Thymus (tissue), 11 donors: Measurements from ENCODE around the gene F2RL1. TPM values are rescaled to one million over a fixed set of nuclear protein-coding genes. Genes with fewer than 3 reads are reported as not detected.
"Not testable (repeated sequence)": the region's sequence is repeated elsewhere in the genome, so short reads cannot be mapped to it uniquely, and the experiment has no call there.

Source experiments
- DNase-seq, 9 donors: peaks; one replicate each; pipeline ENCODE4 v3.0.0-alpha.2; 2013; ENCODE audit warnings: low spot score in 9 of 9, low read depth in 6 of 9, missing footprints in 1 of 9
- H3K27ac ChIP-seq, 2 donors: one replicate each; pipeline ENCODE4 v1.5.1; 2013; ENCODE audit warnings: control low read depth in 1 of 2, low read depth in 1 of 2, low read length in 1 of 2, mild to moderate bottlenecking in 1 of 2, moderate library complexity in 1 of 2
- H3K27me3 ChIP-seq, 2 donors: one replicate each; pipeline ENCODE4 v1.5.1; 2013; ENCODE audit warnings: low read length in 1 of 2; ENCODE audit not compliant: control insufficient read depth in 2 of 2, insufficient read depth in 1 of 2
- H3K36me3 ChIP-seq, 2 donors: one replicate each; pipeline ENCODE4 v1.5.1; 2013; ENCODE audit warnings: low read length in 1 of 2, mild to moderate bottlenecking in 1 of 2, moderate library complexity in 1 of 2; ENCODE audit not compliant: control insufficient read depth in 2 of 2, insufficient read depth in 2 of 2
- H3K4me1 ChIP-seq, 2 donors: one replicate each; pipeline ENCODE4 v1.5.1; 2013; ENCODE audit warnings: low read length in 2 of 2; ENCODE audit not compliant: control insufficient read depth in 2 of 2, insufficient read depth in 2 of 2
- H3K4me3 ChIP-seq, 2 donors: one replicate each; pipeline ENCODE4 v1.5.1; 2013; ENCODE audit warnings: low read length in 2 of 2, control low read depth in 1 of 2, mild to moderate bottlenecking in 1 of 2
- H3K9me3 ChIP-seq, 2 donors: one replicate each; pipeline ENCODE4 v1.5.1; 2013; ENCODE audit warnings: low read length in 1 of 2, mild to moderate bottlenecking in 1 of 2; ENCODE audit not compliant: control insufficient read depth in 2 of 2, insufficient read depth in 1 of 2
- WGBS: extraction: QIAGEN DNeasy Blood & Tissue Kit; methylation state at CpG from one replicate; pipeline ENCODE4 v1.1.7; 2013; 5-methylcytosine and 5-hydroxymethylcytosine counted together
- polyA plus RNA-seq: library from polyadenylated mRNA; stranded (reverse); fragments of 200-250 nt; gene quantifications from one replicate; pipeline ENCODE4 v1.2.3, GENCODE V29; 2013
- total RNA-seq: library from RNA; stranded (reverse); fragments of 120-200 nt; gene quantifications from one replicate; pipeline ENCODE4 v1.2.4, GENCODE V29; 2013
- donor health status: healthy.

F2RL1 gene
- total and polyA plus RNA-seq, 2 donors = 0.66 to 3.0 TPM

DNA sequence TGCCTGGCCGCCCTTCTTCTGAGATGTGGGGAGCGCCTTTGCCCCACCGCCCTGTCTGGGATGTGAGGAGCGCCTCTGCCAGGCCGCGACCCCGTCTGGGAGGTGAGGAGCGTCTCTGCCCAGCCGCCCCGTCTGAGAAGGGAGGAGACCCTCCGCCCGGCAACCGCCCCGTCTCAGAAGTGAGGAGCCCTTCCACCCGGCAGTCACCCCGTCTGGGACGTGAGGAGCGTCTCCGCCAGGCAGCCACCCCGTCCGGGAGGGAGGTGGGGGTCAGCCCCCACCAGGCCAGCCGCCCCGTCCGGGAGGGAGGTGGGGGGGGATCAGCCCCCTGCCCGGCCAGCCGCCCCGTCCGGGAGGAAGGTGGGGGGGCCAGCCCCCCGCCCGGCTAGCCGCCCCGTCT lies 6.6 kb upstream of the F2RL1 start:
- not testable (repeated sequence) for H3K4me3 ChIP-seq, H3K27ac ChIP-seq, DNase-seq, H3K27me3 ChIP-seq, H3K36me3 ChIP-seq, H3K9me3 ChIP-seq, H3K4me1 ChIP-seq
- 97% methylated on average over 32 of the region's 32 CpGs for WGBS

DNA sequence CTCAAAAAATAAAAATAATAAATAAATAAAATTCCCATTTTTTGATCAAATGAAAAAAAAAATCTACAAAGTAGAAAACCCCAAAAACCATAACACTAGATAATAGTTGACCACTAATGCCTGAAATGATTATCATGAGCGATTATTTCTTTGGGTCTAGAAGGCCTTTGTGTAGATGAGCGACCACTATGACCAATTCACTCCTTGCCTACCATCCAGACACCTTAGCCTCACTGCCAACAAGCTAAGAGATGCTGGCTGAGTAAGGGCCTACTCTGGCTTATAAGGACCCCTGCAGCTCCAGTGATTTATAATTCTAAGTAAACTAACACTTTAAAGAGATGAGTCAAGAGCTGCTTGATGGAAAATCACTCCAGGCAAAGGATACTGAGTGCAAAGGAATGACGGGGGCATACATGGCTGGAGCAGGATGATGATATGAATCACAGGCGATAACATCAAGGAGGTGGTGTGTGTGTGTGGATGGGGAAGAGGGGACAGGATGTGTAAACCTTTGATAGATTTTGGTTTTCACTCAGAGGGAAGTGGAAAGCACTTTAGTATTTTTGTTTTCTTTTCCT lies 4.8 kb upstream of the F2RL1 start:
- H3K4me1 ChIP-seq = peaks cover 2 to 7% of the 10 kb centered on the region in 2 donors
- H3K27me3 ChIP-seq = peaks cover 18 to 22% of the 10 kb centered on the region in 2 donors
- H3K4me3 ChIP-seq = no peak overlapping the region
- no peak overlapping the region for H3K27ac ChIP-seq
- WGBS = 87% methylated on average over 4 of the region's 4 CpGs
- no peaks in the 10 kb centered on the region for H3K9me3 ChIP-seq
- DNase-seq = no peak
- H3K36me3 ChIP-seq = no peaks in the 10 kb centered on the region

DNA sequence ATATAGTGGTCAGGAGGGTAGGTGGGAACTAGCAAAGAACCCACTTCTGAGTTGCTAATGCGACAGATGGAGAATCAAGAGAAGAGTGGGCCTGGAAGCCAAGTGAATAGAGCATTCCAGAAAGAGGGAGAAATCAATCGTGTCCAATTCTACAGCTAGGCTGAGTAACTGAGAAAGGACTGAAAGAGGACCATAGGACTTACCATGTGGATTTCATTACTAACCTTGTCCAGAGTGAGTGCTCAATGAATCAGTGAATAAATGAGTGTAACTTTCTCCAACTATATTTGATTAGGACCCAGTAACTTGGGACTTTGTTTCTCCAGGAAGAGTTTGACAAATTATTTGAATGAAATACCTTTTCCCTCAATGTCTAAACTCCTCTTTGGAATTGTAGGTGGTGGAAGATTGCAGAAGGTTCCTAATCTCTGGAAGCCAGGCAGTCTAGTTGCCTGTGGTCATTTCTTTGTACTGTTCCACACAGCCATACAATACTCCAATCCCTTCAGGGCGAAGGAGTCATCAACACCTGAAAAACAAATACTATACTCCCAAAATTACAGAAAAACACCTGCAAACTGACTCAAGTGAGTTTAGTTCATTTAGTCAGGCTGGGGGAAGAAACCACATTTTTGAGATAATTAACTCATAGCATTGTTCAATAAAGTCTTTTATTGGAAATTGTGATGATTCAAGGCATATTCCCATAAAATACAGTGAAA lies 2.6 kb upstream of the F2RL1 start:
- Histone ChIP-seq H3K9me3 (no peaks in the 10 kb centered on the region), H3K27me3 (peaks cover 36 to 38% of the 10 kb centered on the region in 2 donors), H3K4me1 (peaks cover 6 to 13% of the 10 kb centered on the region in 2 donors), H3K36me3 (no peaks in the 10 kb centered on the region), H3K4me3 (no peak overlapping the region), H3K27ac (no peak overlapping the region)
- DNase-seq = no peak
- WGBS = 97% methylated on average over 3 of the region's 3 CpGs

DNA sequence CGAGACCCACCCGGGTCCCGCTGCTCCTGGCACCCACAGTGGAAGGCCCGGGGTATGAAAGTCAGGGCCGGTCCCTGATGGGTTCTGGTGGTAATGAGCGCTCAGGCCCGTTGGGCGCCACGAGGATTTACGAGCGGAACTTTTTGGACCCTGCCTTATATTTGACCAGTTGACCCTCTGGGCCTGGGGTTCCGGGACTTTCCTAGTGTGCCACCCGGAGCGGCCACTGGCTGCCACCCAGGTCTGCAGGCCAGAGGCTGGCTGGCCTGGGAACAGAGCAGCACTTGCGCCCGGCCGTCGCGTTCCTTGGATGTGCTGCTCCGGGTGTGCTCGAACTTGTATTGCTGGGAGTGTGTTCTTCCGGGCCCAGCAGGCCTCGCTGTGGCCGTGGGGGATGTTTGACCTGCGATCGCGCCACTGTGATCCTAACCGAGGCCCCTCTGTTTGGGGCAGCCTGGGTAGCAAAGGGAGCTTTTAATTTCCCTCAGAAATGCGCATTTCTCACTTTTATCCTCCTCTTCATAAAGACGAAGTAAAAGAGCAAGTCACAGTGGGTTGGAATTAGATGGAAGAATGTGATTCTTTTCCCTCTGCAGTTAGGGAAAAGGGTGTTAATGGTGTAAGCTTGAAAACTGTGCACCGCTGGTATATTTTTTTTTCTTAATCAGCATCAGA lies 1.2 kb downstream of the F2RL1 start:
- Histone ChIP-seq H3K27me3 (peaks cover 36 to 38% of the 10 kb centered on the region in 2 donors), H3K27ac (no peak overlapping the region), H3K4me3 (peak overlapping the region in 1 of 2 donors; percentile 61), H3K9me3 (no peaks in the 10 kb centered on the region), H3K36me3 (no peaks in the 10 kb centered on the region), H3K4me1 (peaks cover 6 to 13% of the 10 kb centered on the region in 2 donors)
- DNase-seq = no peak
- 18% methylated on average over 31 of the region's 31 CpGs for WGBS

GRCh38 chr5:76820526-76820890 lies 1.7 kb downstream of the F2RL1 start:
- H3K4me1 ChIP-seq = peaks cover 6 to 13% of the 10 kb centered on the region in 2 donors
- H3K36me3 ChIP-seq = no peaks in the 10 kb centered on the region
- DNase-seq = no peak
- peaks cover 36 to 38% of the 10 kb centered on the region in 2 donors for H3K27me3 ChIP-seq
- no peak overlapping the region for H3K4me3 ChIP-seq
- H3K9me3 ChIP-seq = no peaks in the 10 kb centered on the region
- no peak overlapping the region for H3K27ac ChIP-seq
- 66% methylated on average over 2 of the region's 2 CpGs for WGBS

GRCh38 chr5:76821136-76821535 lies 2.3 kb downstream of the F2RL1 start:
- Histone ChIP-seq H3K4me1 (peaks cover 6 to 13% of the 10 kb centered on the region in 2 donors), H3K27ac (no peak overlapping the region), H3K4me3 (no peak overlapping the region), H3K9me3 (no peaks in the 10 kb centered on the region), H3K27me3 (peaks cover 36 to 38% of the 10 kb centered on the region in 2 donors), H3K36me3 (no peaks in the 10 kb centered on the region)
- WGBS = 83% methylated on average over 4 of the region's 4 CpGs
- no peak for DNase-seq

GRCh38 chr5:76822105-76822731 lies 3.4 kb downstream of the F2RL1 start:
- 90% methylated on average over 7 of the region's 7 CpGs for WGBS
- not testable (repeated sequence) for H3K27ac ChIP-seq, H3K36me3 ChIP-seq, H3K9me3 ChIP-seq, H3K4me3 ChIP-seq, DNase-seq
- H3K27me3 ChIP-seq = peaks cover 34 to 36% of the 10 kb centered on the region in 2 donors
- H3K4me1 ChIP-seq = peaks cover 6 to 13% of the 10 kb centered on the region in 2 donors

DNA sequence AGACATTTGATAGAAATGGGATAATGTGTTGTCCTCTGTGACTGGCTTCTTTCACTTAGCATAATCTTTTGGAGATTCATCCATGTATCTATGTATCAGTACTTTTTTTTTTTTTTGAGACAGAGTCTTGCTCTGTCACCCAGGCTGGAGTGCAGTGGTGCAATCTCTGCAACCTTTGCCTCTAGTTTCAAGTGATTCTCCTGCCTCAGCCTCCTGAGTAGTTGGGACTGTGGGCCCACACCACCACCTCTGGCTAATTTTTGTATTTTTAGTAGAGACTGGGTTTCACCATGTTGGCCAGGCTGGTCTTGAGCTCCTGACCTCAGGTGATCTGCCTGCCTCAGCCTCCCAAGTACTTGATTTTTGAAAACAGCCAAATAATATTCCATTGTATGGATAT lies 7.6 kb downstream of the F2RL1 start:
- not testable (repeated sequence) for H3K27me3 ChIP-seq, H3K36me3 ChIP-seq, H3K4me3 ChIP-seq, H3K4me1 ChIP-seq, DNase-seq, H3K27ac ChIP-seq, H3K9me3 ChIP-seq

DNA sequence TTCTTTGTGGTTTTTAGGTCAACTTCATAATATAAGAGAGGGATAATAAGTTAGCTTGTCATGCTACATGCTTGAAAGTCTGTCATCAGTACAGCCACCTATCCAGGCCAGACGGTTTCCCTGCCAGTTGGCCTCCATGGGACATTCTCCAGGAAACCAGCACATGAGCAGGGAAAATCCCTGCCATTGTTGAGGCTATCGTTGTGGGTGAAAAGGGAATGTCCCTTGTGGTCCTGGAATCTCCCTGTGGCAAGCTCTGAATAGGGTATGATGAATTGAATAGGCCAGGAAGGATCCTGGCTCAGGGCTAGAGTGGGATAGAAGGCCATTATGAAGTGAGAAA lies 12.3 kb downstream of the F2RL1 start:
- no peaks in the 10 kb centered on the region for H3K36me3 ChIP-seq
- WGBS = 61% methylated on average over 2 of the region's 2 CpGs

More for the DNA sequence above, 12.3 kb downstream of the F2RL1 start:
- no peaks in the 10 kb centered on the region for H3K4me1 ChIP-seq
- no peak for DNase-seq
- no peak overlapping the region for H3K4me3 ChIP-seq
- no peaks in the 10 kb centered on the region for H3K9me3 ChIP-seq
- no peaks in the 10 kb centered on the region for H3K27me3 ChIP-seq
- H3K27ac ChIP-seq = no peak overlapping the region
